Activated CD8-positive, alpha-beta T cell treated with anti-CD3 and anti-CD28 coated beads for 36 hours (primary cell): Measurements from ENCODE around the gene CACNG3. TPM values are rescaled to one million over a fixed set of nuclear protein-coding genes. Genes with fewer than 3 reads are reported as not detected.

Experiments used
- ATAC-seq: fragments of 200-7000 bp; cut with Tn5 transposase; one replicate; pipeline ENCODE4 v1.10.0; 2021; ENCODE audit warnings: mild to moderate bottlenecking, moderate library complexity
- CTCF ChIA-PET: fragments of 350-600 bp; sonication (Branson Sonifier 250); formaldehyde crosslinking; loops from one replicate; lab custom pipeline; 2021; ENCODE audit warnings: antibody characterized with exemption; lab: Charles Lee
- POLR2A ChIA-PET: fragments of 350-600 bp; sonication (Branson Sonifier 250); formaldehyde crosslinking; loops from one replicate; lab custom pipeline; 2021; ENCODE audit warnings: antibody characterized with exemption; lab: Charles Lee
- DNase-seq: peaks from one replicate; pipeline ENCODE4 v3.0.0-alpha.2; 2020
- H3K27ac Mint-ChIP-seq: one replicate; pipeline ENCODE4 v1.8.0; 2021; ENCODE audit warnings: mild to moderate bottlenecking, mixed read lengths
- H3K27me3 Mint-ChIP-seq: one replicate; pipeline ENCODE4 v1.8.0; 2021; ENCODE audit warnings: mixed read lengths
- H3K36me3 Mint-ChIP-seq: one replicate; pipeline ENCODE4 v1.8.0; 2021; ENCODE audit warnings: low read depth, mixed read lengths
- H3K4me1 Mint-ChIP-seq: one replicate; pipeline ENCODE4 v1.8.0; 2021; ENCODE audit warnings: low read depth, mixed read lengths
- H3K4me3 Mint-ChIP-seq: one replicate; pipeline ENCODE4 v1.8.0; 2021; ENCODE audit warnings: mild to moderate bottlenecking, moderate library complexity, mixed read lengths
- H3K9me3 Mint-ChIP-seq: one replicate; pipeline ENCODE4 v1.8.0; 2021; ENCODE audit warnings: mixed read lengths
- CTCF ChIP-seq: fragments of 200-600 bp; IDR thresholded peaks from one replicate; pipeline ENCODE4 v1.8.0; 2022; ENCODE audit warnings: antibody characterized with exemption, mild to moderate bottlenecking
- intact Hi-C: fragments of 100-400 bp; cut with micrococcal nuclease; formaldehyde crosslinking; loops from one replicate; pipeline ENCODE4 v1.10.0; 2022
- total RNA-seq, 2 experiments: library from RNA; stranded (reverse); gene quantifications; one replicate each; pipeline ENCODE4 v1.2.3, GENCODE V29; 2021

Gene CACNG3
- total RNA-seq, 2 experiments from 2014 or later: not detected

GRCh38 chr16:24394341-24394740, 138.2 kb downstream of the CACNG3 start:
- ATAC-seq: no peak
- TF ChIP-seq CTCF: no peak
- intact Hi-C loops: no loop called here
- no peak for DNase-seq
- peaks cover 28% of the 10 kb centered on the region for H3K27me3 Mint-ChIP-seq
- H3K36me3 Mint-ChIP-seq: no peaks in the 10 kb centered on the region
- no peak overlapping the region for H3K4me3 Mint-ChIP-seq
- no peaks in the 10 kb centered on the region for H3K9me3 Mint-ChIP-seq
- ChIA-PET CTCF (no interaction called here), POLR2A (no interaction called here)
- no peak overlapping the region for H3K27ac Mint-ChIP-seq
- H3K4me1 Mint-ChIP-seq: no peaks in the 10 kb centered on the region

- Mint-ChIP-seq H3K4me1 (no peaks in the 10 kb centered on the region), H3K27ac (no peak overlapping the region), H3K36me3 (no peaks in the 10 kb centered on the region), H3K27me3 (peaks cover 27% of the 10 kb centered on the region), H3K4me3 (no peak overlapping the region), H3K9me3 (peaks cover 4% of the 10 kb centered on the region)
- ATAC-seq (no peak), DNase-seq (no peak)
- CTCF ChIA-PET: no interaction called here
- TF ChIP-seq CTCF: no peak
- intact Hi-C loops: no loop called here
- POLR2A ChIA-PET: no interaction called here
Observed at GRCh38 chr16:24396350-24397271, 140.5 kb downstream of the CACNG3 start.

- intact Hi-C loops: no loop called here
- H3K36me3 Mint-ChIP-seq: no peaks in the 10 kb centered on the region
- no peak overlapping the region for H3K27ac Mint-ChIP-seq
- POLR2A ChIA-PET: no interaction called here
- H3K4me3 Mint-ChIP-seq: no peak overlapping the region
- no peak for TF ChIP-seq CTCF
- no peak for DNase-seq
- no peaks in the 10 kb centered on the region for H3K9me3 Mint-ChIP-seq
- ATAC-seq: no peak
- CTCF ChIA-PET: no interaction called here
- no peaks in the 10 kb centered on the region for H3K4me1 Mint-ChIP-seq
- peaks cover 7% of the 10 kb centered on the region for H3K27me3 Mint-ChIP-seq
Observed at GRCh38 chr16:24409045-24409444, 152.9 kb downstream of the CACNG3 start.
